ENCODE results near the gene GABPB2.
A peak's percentile ranks its signal among the peaks of the same experiment; 100 is the strongest.

GABPB2 gene

DNA sequence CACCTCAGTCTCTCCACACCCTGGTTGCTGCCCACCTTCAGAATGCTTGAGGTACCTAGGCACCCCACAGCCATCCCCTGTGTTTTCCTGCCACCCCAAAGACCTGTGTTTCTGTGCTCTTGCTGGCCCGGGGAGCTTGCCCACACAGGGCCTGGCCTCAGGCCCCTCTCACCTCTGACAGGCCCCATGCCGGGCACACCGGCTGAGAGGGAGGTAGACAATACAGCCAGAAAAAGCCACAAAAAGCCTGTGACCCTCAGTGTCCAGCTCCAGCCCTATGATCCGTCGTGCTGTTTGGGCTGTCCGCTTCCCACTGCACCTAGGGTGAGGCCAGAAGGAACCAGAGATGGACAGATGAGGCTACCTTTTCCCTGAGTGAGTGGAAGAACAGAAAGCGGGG lies 64.4 kb downstream of the GABPB2 start:
- no peak overlapping the region for H3K4me3 ChIP-seq (ENCODE audit: low read depth, low read length)
- in situ Hi-C loops (cut with HindIII; ENCODE audit: low sequenced_read_pairs), result no loop called here
- no peak for DNase-seq (ENCODE audit: low read depth)
- TF ChIP-seq, protein P1, sequence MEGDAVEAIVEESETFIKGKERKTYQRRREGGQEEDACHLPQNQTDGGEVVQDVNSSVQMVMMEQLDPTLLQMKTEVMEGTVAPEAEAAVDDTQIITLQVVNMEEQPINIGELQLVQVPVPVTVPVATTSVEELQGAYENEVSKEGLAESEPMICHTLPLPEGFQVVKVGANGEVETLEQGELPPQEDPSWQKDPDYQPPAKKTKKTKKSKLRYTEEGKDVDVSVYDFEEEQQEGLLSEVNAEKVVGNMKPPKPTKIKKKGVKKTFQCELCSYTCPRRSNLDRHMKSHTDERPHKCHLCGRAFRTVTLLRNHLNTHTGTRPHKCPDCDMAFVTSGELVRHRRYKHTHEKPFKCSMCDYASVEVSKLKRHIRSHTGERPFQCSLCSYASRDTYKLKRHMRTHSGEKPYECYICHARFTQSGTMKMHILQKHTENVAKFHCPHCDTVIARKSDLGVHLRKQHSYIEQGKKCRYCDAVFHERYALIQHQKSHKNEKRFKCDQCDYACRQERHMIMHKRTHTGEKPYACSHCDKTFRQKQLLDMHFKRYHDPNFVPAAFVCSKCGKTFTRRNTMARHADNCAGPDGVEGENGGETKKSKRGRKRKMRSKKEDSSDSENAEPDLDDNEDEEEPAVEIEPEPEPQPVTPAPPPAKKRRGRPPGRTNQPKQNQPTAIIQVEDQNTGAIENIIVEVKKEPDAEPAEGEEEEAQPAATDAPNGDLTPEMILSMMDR (IDR thresholded peaks at IDR 0.05; ENCODE audit: low read depth, low read length, missing control alignments), result no peak

DNA sequence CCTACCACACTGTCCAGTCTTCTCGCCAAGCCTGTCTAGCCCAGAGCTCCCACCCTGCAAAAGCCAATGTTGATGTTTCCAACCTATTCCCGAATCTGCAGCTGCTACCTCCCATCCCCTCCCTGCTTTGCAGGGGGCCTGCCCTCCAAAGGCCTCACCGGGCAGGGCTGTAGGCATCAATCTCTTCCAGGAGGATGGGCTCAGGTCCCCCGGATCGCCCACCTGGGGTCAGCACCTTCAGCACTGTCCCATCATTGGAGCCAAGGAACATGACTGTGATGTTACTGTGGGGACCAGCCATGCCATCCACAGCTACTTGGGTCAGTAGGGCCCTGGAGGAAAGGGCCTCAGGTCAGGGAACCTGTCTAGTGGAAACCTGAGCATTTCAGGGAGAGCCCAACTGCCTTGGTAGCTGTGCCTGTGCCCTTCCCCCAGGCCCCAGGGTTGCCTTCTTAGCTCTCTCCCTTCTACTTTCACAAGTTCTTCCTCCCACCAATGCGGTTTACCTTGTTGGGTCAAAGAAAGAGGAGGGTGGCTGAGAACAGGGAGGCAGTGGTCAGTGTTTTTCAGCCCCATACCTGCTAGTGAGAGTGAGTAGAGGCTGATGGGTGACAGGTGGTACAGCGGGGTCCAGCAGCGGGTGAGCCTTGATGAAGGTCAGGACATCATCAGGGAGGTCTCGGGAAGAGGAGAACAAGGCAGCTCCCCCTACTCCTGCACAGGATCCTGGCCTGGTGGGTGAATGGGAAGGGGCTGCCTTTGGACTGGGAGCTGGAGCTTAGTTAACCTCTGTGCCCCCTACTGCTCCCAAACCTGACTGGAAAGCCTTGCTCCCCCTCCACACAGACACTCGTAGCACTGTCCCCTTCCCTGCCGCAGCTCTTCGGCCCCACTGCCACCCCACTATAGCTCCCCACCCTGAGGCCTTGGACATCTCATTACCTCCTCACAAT lies 65.1 kb downstream of the GABPB2 start:
- DNase-seq (ENCODE audit: low read depth), result no peak
- no peak overlapping the region for H3K4me3 ChIP-seq (ENCODE audit: low read depth, low read length)
- in situ Hi-C loops (cut with HindIII; ENCODE audit: low sequenced_read_pairs), result no loop called here
- TF ChIP-seq, protein P1 (IDR thresholded peaks at IDR 0.05; ENCODE audit: low read depth, low read length, missing control alignments), result peak; percentile 4

DNA sequence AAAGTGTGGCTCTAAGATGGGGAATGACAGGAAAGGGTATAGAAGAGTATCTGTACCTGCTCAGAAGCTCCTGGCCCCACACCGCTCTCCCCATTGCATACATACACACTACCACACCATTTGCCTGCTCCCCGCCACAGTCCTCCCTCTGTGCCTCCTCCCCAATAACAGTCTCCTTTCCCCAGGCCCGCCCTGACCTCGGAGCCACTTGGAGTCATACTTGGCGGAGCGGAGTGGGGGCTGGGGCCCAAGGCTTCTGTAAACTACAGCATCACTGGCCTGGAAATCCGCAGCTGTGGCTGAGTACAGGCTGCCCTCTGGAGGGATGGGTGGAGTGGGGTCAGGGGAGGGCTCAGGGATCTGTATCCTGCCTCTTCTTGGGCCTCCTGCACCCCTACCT lies 67.2 kb downstream of the GABPB2 start:
- in situ Hi-C loops (cut with HindIII; ENCODE audit: low sequenced_read_pairs), result no loop called here
- no peak overlapping the region for H3K4me3 ChIP-seq (ENCODE audit: low read depth, low read length)
- no peak for DNase-seq (ENCODE audit: low read depth)
- TF ChIP-seq, protein P1 (IDR thresholded peaks at IDR 0.05; ENCODE audit: low read depth, low read length, missing control alignments), result no peak

DNA sequence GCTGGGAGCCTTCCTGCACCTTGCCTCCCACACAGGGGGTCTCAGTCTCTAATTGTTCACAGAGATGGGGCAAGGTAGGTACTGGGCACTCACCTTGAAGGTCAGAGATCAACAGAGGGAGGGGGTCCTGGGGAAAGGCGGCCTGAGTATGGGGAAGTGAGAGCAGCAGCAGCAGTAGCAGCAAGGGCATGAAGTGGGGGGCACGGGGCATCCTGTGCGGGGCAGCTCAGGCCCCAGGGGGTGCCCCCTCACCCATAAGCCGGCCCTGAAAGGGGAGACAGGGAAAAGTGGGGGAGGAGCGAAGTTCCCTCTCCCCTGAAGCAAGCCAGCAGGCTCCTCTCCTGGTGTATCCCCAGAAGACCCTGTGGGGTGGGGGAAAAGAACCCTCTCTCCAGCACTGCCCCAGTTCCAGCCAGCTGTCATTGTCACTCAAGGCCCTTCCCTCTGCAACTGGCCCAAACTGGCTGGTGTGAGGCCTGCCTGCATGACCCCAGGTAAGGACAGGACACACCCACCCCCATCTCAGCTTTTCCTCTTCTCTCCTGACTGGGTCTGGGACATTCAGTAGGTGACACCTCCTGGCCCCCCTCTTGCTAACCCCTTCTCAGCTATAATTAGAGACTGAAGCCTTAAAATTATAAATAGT lies 72.0 kb downstream of the GABPB2 start:
- TF ChIP-seq, protein P1 (IDR thresholded peaks at IDR 0.05; ENCODE audit: low read depth, low read length, missing control alignments), result no peak
- in situ Hi-C loops (cut with HindIII; ENCODE audit: low sequenced_read_pairs), result loop anchor here (5.0 kb wide), 1 partner anchor 45 kb away; no protein-coding TSS in a partner anchor
- DNase-seq (ENCODE audit: low read depth), result no peak
- H3K4me3 ChIP-seq (ENCODE audit: low read depth, low read length), result no peak overlapping the region

DNA sequence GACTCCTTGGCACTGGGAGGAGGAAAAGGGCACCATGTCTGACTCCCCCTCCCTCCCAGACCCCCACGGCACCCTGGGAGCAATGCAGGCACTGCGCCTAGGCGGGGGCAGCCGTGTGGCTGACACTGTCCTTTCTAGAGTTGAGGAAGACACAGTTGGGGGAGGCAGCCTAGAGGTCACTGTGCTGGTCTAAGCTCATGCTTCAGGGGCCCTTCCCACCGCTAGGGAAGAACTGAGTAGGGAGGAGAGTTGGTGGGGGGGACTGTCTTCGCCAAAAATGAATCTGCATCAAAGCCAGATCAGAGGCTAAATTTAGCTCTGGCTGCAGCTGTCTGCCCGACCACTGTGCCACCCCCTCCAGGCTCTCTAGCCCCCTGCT lies 72.5 kb downstream of the GABPB2 start:
- TF ChIP-seq, protein P1 (IDR thresholded peaks at IDR 0.05; ENCODE audit: low read depth, low read length, missing control alignments), result no peak
- no peak overlapping the region for H3K4me3 ChIP-seq (ENCODE audit: low read depth, low read length)
- in situ Hi-C loops (cut with HindIII; ENCODE audit: low sequenced_read_pairs), result loop anchor here (5.0 kb wide), 1 partner anchor 46 kb away; no protein-coding TSS in a partner anchor
- DNase-seq (ENCODE audit: low read depth), result no peak

DNA sequence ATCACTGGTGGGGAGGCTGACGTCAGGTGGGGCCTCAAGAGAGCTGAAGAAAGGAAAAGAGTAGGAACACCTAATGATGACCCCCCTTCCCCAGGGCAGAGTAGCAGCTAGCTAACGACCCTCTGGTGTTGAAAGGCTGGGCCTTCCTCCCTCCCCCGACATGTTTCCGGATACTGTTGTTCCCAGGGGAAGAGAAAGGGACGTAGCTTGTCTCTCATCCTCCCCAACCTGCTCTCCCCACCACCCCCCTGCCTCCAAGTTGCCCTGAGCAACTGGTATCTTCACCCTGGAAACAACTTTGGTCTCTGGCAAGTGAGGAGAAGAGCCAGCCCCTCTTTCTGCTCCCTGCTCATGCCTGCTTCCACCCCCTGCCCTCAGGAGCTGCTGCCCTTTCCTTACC lies 73.4 kb downstream of the GABPB2 start:
- no peak overlapping the region for H3K4me3 ChIP-seq (ENCODE audit: low read depth, low read length)
- in situ Hi-C loops (cut with HindIII; ENCODE audit: low sequenced_read_pairs), result loop anchor here (5.0 kb wide), 1 partner anchor 47 kb away; no protein-coding TSS in a partner anchor
- TF ChIP-seq, protein P1 (IDR thresholded peaks at IDR 0.05; ENCODE audit: low read depth, low read length, missing control alignments), result no peak

More for the DNA sequence above, 73.4 kb downstream of the GABPB2 start:
- DNase-seq (ENCODE audit: low read depth), result no peak

All from astrocyte of the cerebellum (primary cell).